ENCODE measurements around the gene ZCCHC13.

- TF ChIP-seq CTCF (IDR thresholded peaks at IDR 0.05) = no peak
- no peak for TF ChIP-seq EP300 (IDR thresholded peaks at IDR 0.05)
- no peak for TF ChIP-seq POLR2A (IDR thresholded peaks at IDR 0.05)
Measured at GRCh38 chrX:74324131-74324530, 20.2 kb downstream of the ZCCHC13 start.
